ENCODE data around the gene GSS.

Gene GSS

GRCh38 chr20:34988191-34988540 is 32.6 kb upstream of the GSS start:
- TF ChIP-seq CTCF (IDR thresholded peaks at IDR 0.05; ENCODE audit: control insufficient read depth, extremely low read depth, insufficient read depth), result no peak

DNA sequence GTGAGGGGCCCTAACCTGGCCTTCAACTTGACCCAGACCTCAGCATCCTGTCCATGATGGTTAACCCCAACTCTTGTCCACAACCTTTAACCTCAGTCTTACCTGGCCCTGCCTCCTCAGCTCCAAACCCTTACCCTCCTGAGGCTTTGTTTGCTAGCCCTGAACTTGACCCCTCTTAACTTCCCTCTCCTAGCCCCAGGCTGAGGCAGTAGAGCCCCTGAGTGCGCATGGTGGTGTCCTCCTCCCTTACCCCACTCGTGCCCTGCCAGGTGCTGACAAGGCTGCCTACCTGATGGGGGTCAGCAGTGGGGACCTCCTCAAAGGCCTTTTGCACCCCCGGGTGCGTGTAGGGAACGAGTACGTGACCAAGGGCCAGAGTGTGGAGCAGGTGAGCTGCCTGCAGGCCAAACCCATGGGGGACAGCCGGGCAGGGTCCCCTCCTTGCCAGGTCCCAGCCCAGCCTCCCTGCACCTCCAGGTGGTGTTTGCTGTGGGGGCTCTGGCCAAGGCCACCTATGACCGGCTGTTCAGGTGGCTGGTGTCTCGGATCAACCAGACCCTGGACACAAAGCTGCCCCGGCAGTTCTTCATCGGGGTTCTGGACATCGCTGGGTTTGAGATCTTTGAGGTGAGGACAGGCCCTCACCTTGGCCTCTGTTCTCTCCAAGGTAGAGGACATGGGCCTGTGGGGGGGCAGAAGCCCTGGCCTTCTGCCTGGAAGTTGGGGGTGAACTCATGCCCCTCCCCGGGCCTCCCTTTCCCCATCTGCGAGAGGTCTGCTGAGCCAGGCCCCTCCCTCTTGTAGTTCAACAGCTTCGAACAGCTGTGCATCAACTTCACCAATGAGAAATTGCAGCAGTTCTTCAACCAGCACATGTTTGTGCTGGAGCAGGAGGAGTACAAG is 31.9 kb upstream of the GSS start:
- DNase-seq (ENCODE audit: low read depth), result no peak
- TF ChIP-seq CTCF (IDR thresholded peaks at IDR 0.05; ENCODE audit: control insufficient read depth, extremely low read depth, insufficient read depth), result no peak

More at GRCh38 chr20:34988191-34988540, 32.6 kb upstream of the GSS start:
- H3K4me3 ChIP-seq (ENCODE audit: low read depth, low read length), result no peak overlapping the region
- no peak for DNase-seq (ENCODE audit: low read depth)

GRCh38 chr20:34986311-34987287 is 31.0 kb upstream of the GSS start:
- no peak for DNase-seq (ENCODE audit: low read depth)
- no peak overlapping the region for H3K4me3 ChIP-seq (ENCODE audit: low read depth, low read length)
- no peak for TF ChIP-seq CTCF (IDR thresholded peaks at IDR 0.05; ENCODE audit: control insufficient read depth, extremely low read depth, insufficient read depth)

More for the DNA sequence above, 31.9 kb upstream of the GSS start:
- H3K4me3 ChIP-seq (ENCODE audit: low read depth, low read length), result no peak overlapping the region

DNA sequence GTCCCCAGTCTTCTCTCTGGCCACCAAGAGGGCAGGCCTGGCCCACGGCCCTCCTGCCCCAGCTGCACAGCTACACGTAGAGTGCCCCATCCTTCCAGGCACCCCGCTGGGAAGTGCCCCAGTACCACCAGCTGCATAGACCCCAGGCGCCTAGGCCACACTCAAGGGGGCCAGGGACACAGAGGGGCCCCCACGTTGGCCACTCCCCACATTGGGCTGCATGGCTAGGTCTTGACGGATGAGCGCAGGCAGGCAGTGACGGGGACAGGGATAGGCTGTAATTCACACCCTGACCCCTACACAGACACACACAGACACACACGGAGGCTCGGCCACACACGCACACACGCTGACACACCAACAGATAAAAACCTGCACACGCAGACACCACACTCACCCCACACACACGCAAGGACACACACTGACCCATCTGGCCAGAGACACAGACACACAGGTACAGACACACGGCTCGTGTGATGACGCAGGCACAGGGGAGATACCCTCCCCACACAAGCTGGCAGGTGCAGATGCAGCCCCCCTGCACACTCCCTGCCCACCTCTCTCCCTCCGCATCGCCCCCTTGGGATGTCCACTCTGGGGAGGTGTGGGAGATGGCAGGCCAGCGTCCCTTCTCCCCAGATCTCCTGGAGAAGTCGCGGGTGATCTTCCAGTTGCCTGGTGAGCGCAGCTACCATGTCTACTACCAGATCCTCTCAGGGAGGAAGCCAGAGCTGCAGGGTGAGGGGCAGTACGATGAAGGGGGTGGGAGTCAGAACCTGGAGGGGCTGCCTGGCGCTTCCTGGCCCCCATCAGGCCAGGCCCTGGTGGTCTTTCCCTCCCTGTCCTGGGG is 30.1 kb upstream of the GSS start:
- TF ChIP-seq CTCF (IDR thresholded peaks at IDR 0.05; ENCODE audit: control insufficient read depth, extremely low read depth, insufficient read depth), result no peak
- H3K4me3 ChIP-seq (ENCODE audit: low read depth, low read length), result no peak overlapping the region

GRCh38 chr20:34984756-34985261 is 29.2 kb upstream of the GSS start:
- no peak overlapping the region for H3K4me3 ChIP-seq (ENCODE audit: low read depth, low read length)
- DNase-seq (ENCODE audit: low read depth), result no peak
- no peak for TF ChIP-seq CTCF (IDR thresholded peaks at IDR 0.05; ENCODE audit: control insufficient read depth, extremely low read depth, insufficient read depth)

More for the DNA sequence above, 30.1 kb upstream of the GSS start:
- DNase-seq (ENCODE audit: low read depth), result no peak
